ENCODE results near the gene KIF11. TPM values are rescaled to one million over a fixed set of nuclear protein-coding genes. Genes with fewer than 3 reads are reported as not detected.
A peak's percentile ranks its signal among the peaks of the same experiment; 100 is the strongest.

Gene KIF11
- total and polyA plus RNA-seq, 2 of the 4 experiments (the other 2 are of a cell fraction), result 8.8 to 18.3 TPM

- Histone ChIP-seq H3K4me1 (ENCODE audit: control insufficient read depth, insufficient read depth, low read length) (peaks cover 12% of the 10 kb centered on the region), H3K27me3 (ENCODE audit: control insufficient read depth, insufficient read depth, low read length) (no peaks in the 10 kb centered on the region), H3K4me3 (ENCODE audit: insufficient read depth, low read depth, low read length) (peak overlapping the region; percentile 95), H4K8ac (ENCODE audit: low read depth in 2 of 2, low read length in 2 of 2) (peak overlapping the region; percentile 62 to 66; a peak in 2 of 4 replicates), H2BK15ac (ENCODE audit: low read depth, low read length) (no peak overlapping the region), H2BK120ac (ENCODE audit: low read depth, low read length) (peak overlapping the region; percentile 56), H2BK20ac (ENCODE audit: low read depth, low read length) (no peak overlapping the region), H3K9ac (ENCODE audit: low read depth, low read length) (peak overlapping the region; percentile 79), H3K9me1 (ENCODE audit: insufficient read depth, low read length) (0 out of 2 replicates have a peak, but pooled peaks cover 5% of the 10 kb centered on the region), H3K23ac (ENCODE audit: low read depth, low read length) (peak overlapping the region; percentile 91), H3K79me1 (ENCODE audit: low read depth in 1 of 2, low read length in 2 of 2) (peaks cover 20 to 41% of the 10 kb centered on the region in 2 experiments; a peak in 3 of 4 replicates), H4K20me1 (ENCODE audit: insufficient read depth, low read length) (0 out of 2 replicates have a peak, but pooled peaks cover 3% of the 10 kb centered on the region), H3K14ac (replicated peaks; ENCODE audit: low read depth, low read length) (peak overlapping the region; percentile 71), H3K56ac (ENCODE audit: extremely low read depth, insufficient read depth, low read length) (peak overlapping the region; percentile 51; the same call in 1 of the 2 replicates), H3K4ac (ENCODE audit: low read depth, low read length) (peak overlapping the region; percentile 73), H2AK5ac (ENCODE audit: low read depth, low read length) (peak overlapping the region; percentile 63; the same call in 1 of the 2 replicates), H2AFZ (replicated peaks; ENCODE audit: low read length, poor library complexity) (peak overlapping the region; percentile 94), H3K4me2 (ENCODE audit: low read depth, low read length) (peak overlapping the region; percentile 94), H3K36me3 (ENCODE audit: control insufficient read depth, insufficient read depth, low read length) (peaks cover 9% of the 10 kb centered on the region), H3K27ac (ENCODE audit: insufficient read depth, low read length) (peak overlapping the region; percentile 82), H2AK9ac (replicated peaks; ENCODE audit: low read depth, low read length, poor library complexity) (peak overlapping the region; percentile 94), H3K9me3 (ENCODE audit: control insufficient read depth, insufficient read depth, low read length) (peaks cover 8% of the 10 kb centered on the region; the same call in 1 of the 2 replicates), H2BK5ac (ENCODE audit: low read depth, low read length, poor library complexity, severe bottlenecking) (peak overlapping the region; percentile 63), H4K91ac (ENCODE audit: insufficient read depth, low read depth, low read length) (peak overlapping the region; percentile 18; the same call in 1 of the 2 replicates), H4K5ac (ENCODE audit: low read depth, low read length) (peak overlapping the region; percentile 42; the same call in 1 of the 2 replicates), H3K18ac (ENCODE audit: low read depth, low read length) (peak overlapping the region; percentile 25; the same call in 1 of the 2 replicates)
- dilution Hi-C loops (cut with HindIII; ENCODE audit: low sequenced_read_pairs, unreplicated experiment), result no loop called here
- POLR2A ChIA-PET (ENCODE audit: unreplicated experiment), result interaction anchor here (0.6 kb wide), 1 partner anchor 157 kb away, joined by 3 read pairs; no protein-coding TSS in a partner anchor
- peak; percentile 69 for DNase-seq
- intact Hi-C loops (cut with micrococcal nuclease), result loop anchor here (5.0 kb wide), 1 partner anchor 132 kb away; no protein-coding TSS in a partner anchor
- peak; percentile 30 for ATAC-seq (ENCODE audit: low read depth)
- no TSS peak for BruUV-seq (replicated peaks)
- CTCF ChIA-PET, result interaction anchor here (0.6 to 1.2 kb wide), 4 partner anchors 9 to 153 kb away, joined by 3 to 4 read pairs (median 3); no protein-coding TSS in a partner anchor
- WGBS, 2 experiments (ENCODE audit: extremely low coverage in 2 of 2, insufficient read length in 1 of 2), result 0% methylated on average over 35 of the region's 73 CpGs; no CpG with 5 or more reads in 1 of the 2 experiments
- TF ChIP-seq CHD1 (IDR thresholded peaks at IDR 0.05; ENCODE audit: low read depth, low read length), result no peak
- no peak for TF ChIP-seq FOS (IDR thresholded peaks at IDR 0.05; ENCODE audit: low read depth, low read length)
- no peak for TF ChIP-seq MXI1 (IDR thresholded peaks at IDR 0.05; ENCODE audit: borderline replicate concordance, low read depth, low read length)
- TF ChIP-seq BHLHE40 (IDR thresholded peaks at IDR 0.05; ENCODE audit: low read depth, low read length), result peak; percentile 89
- in situ Hi-C loops (cut with MboI; ENCODE audit: low sequenced_read_pairs), result no loop called here
These were observed 97.4 kb downstream of the KIF11 start for GRCh38 chr10:92690211-92690914.
